ENCODE data around the gene FLII.

FLII gene

GRCh38 chr17:18208092-18208491 lies 50.4 kb downstream of the FLII start:
- no peaks in the 10 kb centered on the region for H3K27me3 ChIP-seq (ENCODE audit: insufficient read depth, poor library complexity, severe bottlenecking)
- TF ChIP-seq REST (IDR thresholded peaks at IDR 0.05; ENCODE audit: insufficient replicate concordance, low read depth) (no peak), POLR2AphosphoS5 (IDR thresholded peaks at IDR 0.05; ENCODE audit: low read depth) (no peak), CTCF (IDR thresholded peaks at IDR 0.05; ENCODE audit: insufficient read depth, low read length) (no peak), SPI1 (IDR thresholded peaks at IDR 0.05; ENCODE audit: borderline replicate concordance, low read depth) (no peak), GABPA (IDR thresholded peaks at IDR 0.05; ENCODE audit: low read depth) (no peak)
- no peak for DNase-seq (ENCODE audit: low read depth in 1 of 2, low spot score in 1 of 2)
- H3K27ac ChIP-seq (replicated peaks): no peak overlapping the region
- H3K4me3 ChIP-seq (replicated peaks; ENCODE audit: insufficient read depth, low read length): no peak overlapping the region

GRCh38 chr17:18206962-18207361 lies 51.6 kb downstream of the FLII start:
- no peak for TF ChIP-seq POLR2AphosphoS5 (IDR thresholded peaks at IDR 0.05; ENCODE audit: low read depth)
- TF ChIP-seq REST (IDR thresholded peaks at IDR 0.05; ENCODE audit: insufficient replicate concordance, low read depth): no peak
- TF ChIP-seq GABPA (IDR thresholded peaks at IDR 0.05; ENCODE audit: low read depth): no peak
- no peak for TF ChIP-seq CTCF (IDR thresholded peaks at IDR 0.05; ENCODE audit: insufficient read depth, low read length)
- no peak for TF ChIP-seq SPI1 (IDR thresholded peaks at IDR 0.05; ENCODE audit: borderline replicate concordance, low read depth)
- Histone ChIP-seq H3K4me3 (replicated peaks; ENCODE audit: insufficient read depth, low read length) (no peak overlapping the region), H3K27ac (replicated peaks) (no peak overlapping the region), H3K27me3 (ENCODE audit: insufficient read depth, poor library complexity, severe bottlenecking) (no peaks in the 10 kb centered on the region)
- DNase-seq (ENCODE audit: low read depth in 1 of 2, low spot score in 1 of 2): no peak

GRCh38 chr17:18205861-18206260 lies 52.7 kb downstream of the FLII start:
- H3K4me3 ChIP-seq (replicated peaks; ENCODE audit: insufficient read depth, low read length): no peak overlapping the region
- H3K27ac ChIP-seq (replicated peaks): no peak overlapping the region
- no peak for TF ChIP-seq GABPA (IDR thresholded peaks at IDR 0.05; ENCODE audit: low read depth)
- no peak for DNase-seq (ENCODE audit: low read depth in 1 of 2, low spot score in 1 of 2)
- H3K27me3 ChIP-seq (ENCODE audit: insufficient read depth, poor library complexity, severe bottlenecking): no peaks in the 10 kb centered on the region

GRCh38 chr17:18203308-18203707 lies 55.2 kb downstream of the FLII start:
- H3K27me3 ChIP-seq (ENCODE audit: insufficient read depth, poor library complexity, severe bottlenecking): no peaks in the 10 kb centered on the region
- no peak for TF ChIP-seq REST (IDR thresholded peaks at IDR 0.05; ENCODE audit: insufficient replicate concordance, low read depth)
- no peak for TF ChIP-seq CTCF (IDR thresholded peaks at IDR 0.05; ENCODE audit: insufficient read depth, low read length)
- no peak for TF ChIP-seq SPI1 (IDR thresholded peaks at IDR 0.05; ENCODE audit: borderline replicate concordance, low read depth)
- no peak for TF ChIP-seq POLR2AphosphoS5 (IDR thresholded peaks at IDR 0.05; ENCODE audit: low read depth)
- no peak for TF ChIP-seq GABPA (IDR thresholded peaks at IDR 0.05; ENCODE audit: low read depth)
- no peak overlapping the region for H3K27ac ChIP-seq (replicated peaks)
- no peak overlapping the region for H3K4me3 ChIP-seq (replicated peaks; ENCODE audit: insufficient read depth, low read length)
- DNase-seq (ENCODE audit: low read depth in 1 of 2, low spot score in 1 of 2): no peak

All from HL-60 (cell line).